Measurements from ENCODE around the gene UBE3A. TPM values are rescaled to one million over a fixed set of nuclear protein-coding genes. Genes with fewer than 3 reads are reported as not detected.

UBE3A gene
- total RNA-seq, 1 donor: 91.2 TPM

DNA sequence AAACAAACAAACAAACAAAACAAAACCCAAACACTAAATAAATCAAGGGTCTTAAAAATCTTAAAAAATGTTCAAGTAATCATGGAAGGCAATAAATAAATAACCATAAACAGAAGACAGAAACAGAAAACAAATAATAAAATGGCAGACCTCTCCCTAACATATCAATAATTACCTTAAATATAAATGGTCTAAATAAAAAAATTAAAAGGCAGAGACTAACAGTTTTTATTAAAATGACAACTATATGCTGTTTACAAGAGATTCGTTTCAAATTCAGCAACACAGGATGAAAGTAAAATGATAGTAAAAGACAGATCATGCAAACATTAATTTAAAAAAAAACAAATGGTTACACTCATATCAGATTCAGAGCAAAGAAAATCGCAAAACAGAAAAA, 91.1 kb downstream of the UBE3A start:
- H3K79me2 ChIP-seq (ENCODE audit: insufficient read depth, low read length): peaks cover 16% of the 10 kb centered on the region

DNA sequence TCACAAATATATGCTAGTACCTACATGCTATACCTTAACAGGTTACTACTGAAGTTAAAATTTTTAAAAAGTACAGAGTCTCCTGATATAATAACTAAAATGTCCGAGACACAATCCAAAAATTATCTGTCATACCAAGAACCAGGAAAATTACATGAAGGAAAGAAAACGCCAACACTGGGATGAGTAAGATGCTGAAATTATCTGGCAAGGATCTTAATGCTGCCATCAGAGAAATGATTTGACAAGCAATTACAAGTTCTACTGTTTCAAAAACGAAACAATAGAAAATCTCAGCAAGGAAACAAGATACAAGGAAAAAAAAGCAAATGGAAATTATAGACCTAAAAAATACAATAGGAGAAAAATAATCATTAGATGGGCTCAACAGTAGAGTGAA, 92.5 kb downstream of the UBE3A start:
- no peak overlapping the region for H3K4me2 ChIP-seq (ENCODE audit: insufficient read depth, low read length)
- no peak overlapping the region for H3K4me3 ChIP-seq (ENCODE audit: insufficient read depth, low read length)
- TF ChIP-seq CTCF (IDR thresholded peaks at IDR 0.05; ENCODE audit: extremely low read depth, low read depth, low read length): no peak
- H3K9me3 ChIP-seq (ENCODE audit: low read depth, low read length): no peaks in the 10 kb centered on the region
- H3K4me1 ChIP-seq (ENCODE audit: insufficient read depth, low read length): peaks cover 4% of the 10 kb centered on the region
- no peak overlapping the region for H3K27ac ChIP-seq (ENCODE audit: low read depth, low read length)
- H4K20me1 ChIP-seq (ENCODE audit: insufficient read depth, low read length): peaks cover 2% of the 10 kb centered on the region
- peaks cover 20% of the 10 kb centered on the region for H3K79me2 ChIP-seq (ENCODE audit: insufficient read depth, low read length)
- peaks cover 3% of the 10 kb centered on the region for H3K36me3 ChIP-seq (ENCODE audit: insufficient read depth, low read length)
- H3K27me3 ChIP-seq (ENCODE audit: insufficient read depth, low read length): no peaks in the 10 kb centered on the region
- no peak for DNase-seq (ENCODE audit: insufficient read length, low spot score, missing footprints)
- no peak overlapping the region for H2AFZ ChIP-seq (ENCODE audit: low read length)

More for the DNA sequence above, 91.1 kb downstream of the UBE3A start:
- H3K27me3 ChIP-seq (ENCODE audit: insufficient read depth, low read length): no peaks in the 10 kb centered on the region
- no peak overlapping the region for H3K4me3 ChIP-seq (ENCODE audit: insufficient read depth, low read length)
- TF ChIP-seq CTCF (IDR thresholded peaks at IDR 0.05; ENCODE audit: extremely low read depth, low read depth, low read length): no peak
- DNase-seq (ENCODE audit: insufficient read length, low spot score, missing footprints): no peak
- H2AFZ ChIP-seq (ENCODE audit: low read length): no peak overlapping the region
- H4K20me1 ChIP-seq (ENCODE audit: insufficient read depth, low read length): peaks cover 2% of the 10 kb centered on the region
- no peaks in the 10 kb centered on the region for H3K9me3 ChIP-seq (ENCODE audit: low read depth, low read length)
- H3K4me2 ChIP-seq (ENCODE audit: insufficient read depth, low read length): no peak overlapping the region
- peaks cover 3% of the 10 kb centered on the region for H3K36me3 ChIP-seq (ENCODE audit: insufficient read depth, low read length)
- H3K27ac ChIP-seq (ENCODE audit: low read depth, low read length): no peak overlapping the region
- peaks cover 4% of the 10 kb centered on the region for H3K4me1 ChIP-seq (ENCODE audit: insufficient read depth, low read length)

GRCh38 chr15:25345943-25346342, 92.9 kb downstream of the UBE3A start:
- no peak overlapping the region for H3K4me3 ChIP-seq (ENCODE audit: insufficient read depth, low read length)
- H3K4me1 ChIP-seq (ENCODE audit: insufficient read depth, low read length): peaks cover 4% of the 10 kb centered on the region
- H2AFZ ChIP-seq (ENCODE audit: low read length): no peak overlapping the region
- H3K79me2 ChIP-seq (ENCODE audit: insufficient read depth, low read length): peaks cover 20% of the 10 kb centered on the region
- no peaks in the 10 kb centered on the region for H3K27me3 ChIP-seq (ENCODE audit: insufficient read depth, low read length)
- no peak overlapping the region for H3K4me2 ChIP-seq (ENCODE audit: insufficient read depth, low read length)
- DNase-seq (ENCODE audit: insufficient read length, low spot score, missing footprints): no peak
- peaks cover 3% of the 10 kb centered on the region for H3K36me3 ChIP-seq (ENCODE audit: insufficient read depth, low read length)
- no peaks in the 10 kb centered on the region for H3K9me3 ChIP-seq (ENCODE audit: low read depth, low read length)
- H4K20me1 ChIP-seq (ENCODE audit: insufficient read depth, low read length): peaks cover 2% of the 10 kb centered on the region
- H3K27ac ChIP-seq (ENCODE audit: low read depth, low read length): no peak overlapping the region
- TF ChIP-seq CTCF (IDR thresholded peaks at IDR 0.05; ENCODE audit: extremely low read depth, low read depth, low read length): peak; percentile 10

- Histone ChIP-seq H4K20me1 (ENCODE audit: insufficient read depth, low read length) (peaks cover 2% of the 10 kb centered on the region), H3K36me3 (ENCODE audit: insufficient read depth, low read length) (peaks cover 14% of the 10 kb centered on the region), H3K27ac (ENCODE audit: low read depth, low read length) (no peak overlapping the region), H3K4me3 (ENCODE audit: insufficient read depth, low read length) (no peak overlapping the region), H2AFZ (ENCODE audit: low read length) (no peak overlapping the region), H3K79me2 (ENCODE audit: insufficient read depth, low read length) (peaks cover 20% of the 10 kb centered on the region), H3K9me3 (ENCODE audit: low read depth, low read length) (no peaks in the 10 kb centered on the region), H3K4me2 (ENCODE audit: insufficient read depth, low read length) (no peak overlapping the region), H3K27me3 (ENCODE audit: insufficient read depth, low read length) (no peaks in the 10 kb centered on the region), H3K4me1 (ENCODE audit: insufficient read depth, low read length) (peaks cover 4% of the 10 kb centered on the region)
- DNase-seq (ENCODE audit: insufficient read length, low spot score, missing footprints): no peak
- no peak for TF ChIP-seq CTCF (IDR thresholded peaks at IDR 0.05; ENCODE audit: extremely low read depth, low read depth, low read length)
These were observed 96.2 kb downstream of the UBE3A start for GRCh38 chr15:25342629-25343028.

All from osteoblast (primary cell).